ENCODE results near the gene STMND1.
"Not testable (repeated sequence)": the region's sequence is repeated elsewhere in the genome, so short reads cannot be mapped to it uniquely, and the experiment has no call there.

The STMND1 gene

GRCh38 chr6:17066610-17067009, 35.2 kb upstream of the STMND1 start:
- Histone ChIP-seq H3K4me3 (replicated peaks; ENCODE audit: insufficient read depth, low read length) (no peak overlapping the region), H3K27ac (replicated peaks) (no peak overlapping the region), H3K27me3 (ENCODE audit: insufficient read depth, poor library complexity, severe bottlenecking) (no peaks in the 10 kb centered on the region)
- no peak for TF ChIP-seq CTCF (IDR thresholded peaks at IDR 0.05; ENCODE audit: insufficient read depth, low read length)
- TF ChIP-seq REST (IDR thresholded peaks at IDR 0.05; ENCODE audit: insufficient replicate concordance, low read depth) = no peak
- TF ChIP-seq POLR2AphosphoS5 (IDR thresholded peaks at IDR 0.05; ENCODE audit: low read depth) = no peak
- TF ChIP-seq SPI1 (IDR thresholded peaks at IDR 0.05; ENCODE audit: borderline replicate concordance, low read depth) = no peak
- no peak for TF ChIP-seq GABPA (IDR thresholded peaks at IDR 0.05; ENCODE audit: low read depth)
- no peak for DNase-seq (ENCODE audit: low read depth in 1 of 2, low spot score in 1 of 2)

DNA sequence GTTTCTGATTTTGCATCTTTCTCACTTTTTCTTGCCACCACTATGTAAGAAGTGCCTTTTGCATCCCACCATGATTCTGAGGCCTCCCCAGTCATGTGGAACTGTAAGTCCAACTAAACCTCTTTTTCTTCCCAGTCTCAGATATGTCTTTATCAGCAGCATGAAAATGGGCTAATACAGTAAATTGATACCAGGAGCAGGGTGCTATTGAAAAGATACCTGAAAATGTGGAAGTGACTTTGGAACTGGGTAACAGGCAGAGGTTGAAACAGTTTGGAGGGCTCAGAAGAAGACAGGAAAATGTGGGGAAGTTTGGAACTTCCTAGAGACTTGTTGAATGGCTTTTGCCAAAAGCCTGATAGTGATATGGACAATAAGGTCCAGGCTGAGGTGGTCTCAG, 32.9 kb upstream of the STMND1 start:
- not testable (repeated sequence) for H3K27ac ChIP-seq (replicated peaks); H3K4me3 ChIP-seq (replicated peaks; ENCODE audit: insufficient read depth, low read length); DNase-seq (ENCODE audit: low read depth in 1 of 2, low spot score in 1 of 2); H3K27me3 ChIP-seq (ENCODE audit: insufficient read depth, poor library complexity, severe bottlenecking)

DNA sequence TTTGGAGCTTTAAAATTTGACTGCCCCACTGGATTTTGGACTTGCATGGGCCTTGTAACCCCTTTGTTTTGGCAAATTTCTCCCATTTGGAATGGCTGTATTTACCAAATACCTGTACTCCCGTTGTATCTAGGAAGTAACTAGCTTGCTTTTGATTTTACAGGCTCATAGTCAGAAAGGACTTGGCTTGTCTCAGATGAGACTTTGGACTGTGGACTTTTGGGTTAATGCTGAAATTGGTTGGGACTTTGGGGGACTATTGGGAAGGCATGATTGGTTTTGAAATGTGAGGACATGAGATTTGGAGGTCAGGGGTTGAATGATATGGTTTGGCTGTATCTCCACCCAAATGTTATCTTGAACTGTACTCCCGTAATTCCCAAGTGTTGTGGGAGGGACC, 31.4 kb upstream of the STMND1 start:
- not testable (repeated sequence) for H3K4me3 ChIP-seq (replicated peaks; ENCODE audit: insufficient read depth, low read length); DNase-seq (ENCODE audit: low read depth in 1 of 2, low spot score in 1 of 2); H3K27me3 ChIP-seq (ENCODE audit: insufficient read depth, poor library complexity, severe bottlenecking); H3K27ac ChIP-seq (replicated peaks)

DNA sequence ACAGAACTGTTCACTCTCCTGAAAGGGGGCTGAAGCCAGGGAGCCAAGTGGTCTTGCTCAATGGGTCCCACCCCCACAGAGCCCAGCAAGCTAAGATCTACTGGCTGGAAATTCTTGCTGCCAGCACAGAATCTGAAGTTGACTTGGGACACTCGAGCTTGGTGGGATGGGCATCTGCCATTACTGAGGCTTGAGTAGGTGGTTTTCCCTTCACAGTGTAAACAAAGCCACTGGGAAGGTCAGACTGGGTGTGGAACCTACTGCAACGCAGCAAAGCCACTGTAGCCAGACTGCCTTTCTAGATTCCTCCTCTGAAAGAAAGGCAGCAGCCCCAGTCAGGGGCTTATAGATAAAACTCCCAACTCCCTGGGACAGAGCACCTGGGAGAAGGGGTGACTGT, 28.3 kb upstream of the STMND1 start:
- not testable (repeated sequence) for H3K27ac ChIP-seq (replicated peaks); H3K4me3 ChIP-seq (replicated peaks; ENCODE audit: insufficient read depth, low read length); DNase-seq (ENCODE audit: low read depth in 1 of 2, low spot score in 1 of 2); H3K27me3 ChIP-seq (ENCODE audit: insufficient read depth, poor library complexity, severe bottlenecking)

DNA sequence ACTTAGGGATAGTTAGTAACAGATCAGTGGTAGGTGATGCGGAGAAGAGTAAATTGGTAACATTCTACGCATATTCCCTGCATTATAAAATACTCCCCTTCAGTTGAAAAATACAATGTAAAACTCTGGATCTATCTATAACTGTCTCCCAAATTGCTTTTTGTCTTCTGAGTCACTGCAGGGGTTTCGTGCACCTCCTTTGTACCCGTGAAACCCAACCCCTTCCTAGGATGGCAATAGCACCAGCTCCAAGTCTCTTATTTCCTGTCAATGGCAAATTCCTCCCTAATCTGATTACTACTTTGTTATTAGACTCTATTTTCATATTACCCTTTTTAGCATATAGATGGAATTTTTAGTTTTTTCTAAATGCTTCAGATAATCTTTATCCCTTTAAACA, 20.6 kb upstream of the STMND1 start:
- Histone ChIP-seq H3K27me3 (ENCODE audit: insufficient read depth, poor library complexity, severe bottlenecking) (no peaks in the 10 kb centered on the region), H3K27ac (replicated peaks) (no peak overlapping the region), H3K4me3 (replicated peaks; ENCODE audit: insufficient read depth, low read length) (no peak overlapping the region)
- no peak for DNase-seq (ENCODE audit: low read depth in 1 of 2, low spot score in 1 of 2)
- TF ChIP-seq POLR2AphosphoS5 (IDR thresholded peaks at IDR 0.05; ENCODE audit: low read depth) (no peak), SPI1 (IDR thresholded peaks at IDR 0.05; ENCODE audit: borderline replicate concordance, low read depth) (no peak), REST (IDR thresholded peaks at IDR 0.05; ENCODE audit: insufficient replicate concordance, low read depth) (no peak), CTCF (IDR thresholded peaks at IDR 0.05; ENCODE audit: insufficient read depth, low read length) (no peak), GABPA (IDR thresholded peaks at IDR 0.05; ENCODE audit: low read depth) (no peak)

Data from HL-60 (cell line).